Endometrial microvascular endothelial cells (primary cell): Measurements from ENCODE around the gene NFE2L2. TPM values are rescaled to one million over a fixed set of nuclear protein-coding genes. Genes with fewer than 3 reads are reported as not detected.

Source experiments
- total RNA-seq: library from RNA; depleted of rRNA; stranded (reverse); fragments of >200 nt; gene quantifications from one replicate; pipeline ENCODE4 v1.2.3, GENCODE V29; 2015; ENCODE audit errors: inconsistent ontology term

The NFE2L2 gene
- total RNA-seq, 1 donor from 2014 or later, result 48.9 TPM

Other genes starting within 250 kb of the NFE2L2 start
- gene HNRNPA3, start 51.9 kb downstream of the NFE2L2 start, total RNA-seq, result 63.0 TPM
- gene AGPS, start 128.0 kb upstream of the NFE2L2 start, total RNA-seq, result 67.5 TPM